HepG2 (cell line): ENCODE measurements around the gene GYS2. TPM values are rescaled to one million over a fixed set of nuclear protein-coding genes. Genes with fewer than 3 reads are reported as not detected.

Source experiments
- ATAC-seq: fragments of 200-7000 bp; cut with Tn5 transposase; 3 replicates; pipeline ENCODE4 v1.9.1; 2020; ENCODE audit warnings: mild to moderate bottlenecking, moderate library complexity
- BruUV-seq: library from RNA; stranded (reverse); fragments of 400-500 nt; replicated peaks from 2 replicates; lab custom pipeline; 2021; lab: Mats Ljungman, UMichigan
- CTCF ChIA-PET: fragments of 300-600 bp; formaldehyde crosslinking; extraction: SDS; loops from one replicate; lab custom pipeline; 2021; ENCODE audit warnings: low total read pairs, inconsistent platforms, low intra/inter-chr PET ratio; lab: Yijun Ruan, JAX
- POLR2A ChIA-PET: fragments of 350-600 bp; sonication (Branson Sonifier 250); formaldehyde crosslinking; loops from one replicate; lab custom pipeline; 2020; ENCODE audit warnings: antibody characterized with exemption, inconsistent platforms; lab: Yijun Ruan, JAX
- DNase-seq: peaks from one replicate; pipeline ENCODE4 v3.0.0-alpha.2; 2015; ENCODE audit warnings: low spot score
- FAIRE-seq: peaks from 3 replicates; lab custom pipeline; 2011; peaks lifted over from hg19 to GRCh38; lab: Jason Lieb, UNC
- H2AFZ ChIP-seq: one replicate; pipeline ENCODE4 v1.6.1; 2011; ENCODE audit warnings: low read length, inconsistent platforms
- H3K27ac ChIP-seq: fragments of 300-600 bp; 3 replicates; pipeline ENCODE4 v1.8.0; 2011; ENCODE audit warnings: mixed run types, mild to moderate bottlenecking, mixed read lengths, low read length, inconsistent platforms; ENCODE audit not compliant: insufficient read depth; ENCODE audit errors: extremely low read length
- H3K27me3 ChIP-seq, 2 experiments: fragments of 200-600 bp in 1 of 2; 2 replicates in 1 of 2; 3 replicates in 1 of 2; pipeline versions ENCODE4 v1.6.0 to v1.8.0; 2011; ENCODE audit warnings: low read length in 2 of 2, mild to moderate bottlenecking in 2 of 2, moderate library complexity in 2 of 2, inconsistent platforms in 1 of 2; ENCODE audit not compliant: insufficient read depth in 2 of 2, control insufficient read depth in 1 of 2
- H3K36me3 ChIP-seq, 2 experiments: fragments of 200-600 bp in 1 of 2; replicated peaks in 1 of 2; 2 replicates in 1 of 2; 3 replicates in 1 of 2; pipeline versions ENCODE4 v1.5.1 to v1.8.0; 2011; ENCODE audit warnings: low read length in 2 of 2, inconsistent platforms in 1 of 2; ENCODE audit not compliant: insufficient read depth in 2 of 2, control insufficient read depth in 1 of 2
- H3K4me1 ChIP-seq: 2 replicates; pipeline ENCODE4 v1.5.1; 2012; ENCODE audit warnings: low read length, inconsistent platforms; ENCODE audit not compliant: insufficient read depth
- H3K4me2 ChIP-seq: 2 replicates; pipeline ENCODE4 v1.6.0; 2011; ENCODE audit warnings: low read depth, low read length, inconsistent platforms
- H3K4me3 ChIP-seq, 3 experiments: fragments of 200-600 bp in 1 of 3; sonication (generic), shearing (Covaris generic) in 1 of 3; replicated peaks in 1 of 3; 2 replicates each; pipeline ENCODE4 v1.5.1; 2011 to 2016; ENCODE audit warnings: low read length in 3 of 3, inconsistent platforms in 2 of 3, low read depth in 2 of 3, mild to moderate bottlenecking in 2 of 3, control low read depth in 1 of 3, mixed read lengths in 1 of 3; ENCODE audit not compliant: insufficient read depth in 1 of 3
- H3K79me2 ChIP-seq: one replicate; pipeline ENCODE4 v1.6.1; 2011; ENCODE audit warnings: low read length, inconsistent platforms; ENCODE audit not compliant: insufficient read depth
- H3K9ac ChIP-seq: 2 replicates; pipeline ENCODE4 v1.6.0; 2011; ENCODE audit warnings: mild to moderate bottlenecking, low read depth, low read length, inconsistent platforms; ENCODE audit not compliant: insufficient read depth
- H3K9me3 ChIP-seq: 2 replicates; pipeline ENCODE4 v1.5.1; 2012; ENCODE audit warnings: mild to moderate bottlenecking, low read length
- H4K20me1 ChIP-seq: 2 replicates; pipeline ENCODE4 v1.6.0; 2011; ENCODE audit warnings: inconsistent platforms, mild to moderate bottlenecking, low read length, moderate library complexity; ENCODE audit not compliant: insufficient read depth
- BRD4 ChIP-seq: sonication (generic); formaldehyde crosslinking; IDR thresholded peaks from 2 replicates; pipeline ENCODE4 v1.4.0; 2020; ENCODE audit warnings: missing genetic modification reagents
- FOXJ3 ChIP-seq: sonication (generic); formaldehyde crosslinking; IDR thresholded peaks from 2 replicates; pipeline ENCODE4 v1.4.0; 2020; ENCODE audit warnings: missing genetic modification reagents, mild to moderate bottlenecking, borderline replicate concordance
- FOXK1 ChIP-seq: sonication (generic); formaldehyde crosslinking; IDR thresholded peaks from 2 replicates; pipeline ENCODE4 v1.4.0; 2020; ENCODE audit warnings: low read depth, missing genetic modification reagents, borderline replicate concordance
- KLF6 ChIP-seq: IDR thresholded peaks from 2 replicates; pipeline ENCODE4 v1.8.0; 2016; ENCODE audit warnings: missing biosample characterization, missing genetic modification reagents
- MTF1 ChIP-seq: sonication (generic); formaldehyde crosslinking; IDR thresholded peaks from 2 replicates; pipeline ENCODE4 v1.5.0; 2020; ENCODE audit warnings: missing genetic modification reagents
- PTBP1 ChIP-seq: fragments of 200-400 bp; formaldehyde crosslinking; IDR thresholded peaks from 2 replicates; pipeline ENCODE4 v1.6.1; 2018; ENCODE audit warnings: low read length, low read depth; ENCODE audit not compliant: poor library complexity, severe bottlenecking
- ZNF30 ChIP-seq: sonication (generic); formaldehyde crosslinking; IDR thresholded peaks from 2 replicates; pipeline ENCODE4 v1.5.0; 2020; ENCODE audit warnings: mild to moderate bottlenecking, missing genetic modification reagents
- ZNF331 ChIP-seq: sonication (generic); formaldehyde crosslinking; IDR thresholded peaks from 2 replicates; pipeline ENCODE4 v1.4.0; 2020; ENCODE audit warnings: missing genetic modification reagents
- ZNF616 ChIP-seq: sonication (generic); formaldehyde crosslinking; IDR thresholded peaks from 2 replicates; pipeline ENCODE4 v1.5.0; 2020; ENCODE audit warnings: low read depth, mild to moderate bottlenecking, missing genetic modification reagents
- ZNF776 ChIP-seq: sonication (generic); formaldehyde crosslinking; IDR thresholded peaks from 2 replicates; pipeline ENCODE4 v1.4.0; 2020; ENCODE audit warnings: mild to moderate bottlenecking, missing genetic modification reagents
- WGBS: methylation state at CpG from one replicate; pipeline ENCODE4 v1.1.6; 2017; ENCODE audit warnings: low lambda C conversion rate; 5-methylcytosine and 5-hydroxymethylcytosine counted together
- in situ Hi-C: cut with HindIII; loops from 2 replicates; pipeline ENCODE4 v1.10.0; 2017; ENCODE audit warnings: low pct_unique_long_range_greater_than_20kb; ENCODE audit not compliant: extremely low pct_ligation_motif_present
- intact Hi-C: fragments of 100-400 bp; cut with micrococcal nuclease; formaldehyde crosslinking; loops from one replicate; pipeline ENCODE4 v1.10.0; 2022; ENCODE audit not compliant: unreplicated experiment
- polyA plus RNA-seq, 8 experiments: library from polyadenylated mRNA; depleted of rRNA in 3 of 8; stranded (reverse) in 7 of 8; unstranded in 1 of 8; fragments of >200 nt; fragmentation: Illumina TruSeq in 4 of 8; extraction: Trizol in 4 of 8; gene quantifications; 2 replicates each; pipeline versions ENCODE4 v1.2.1 to v1.2.3, GENCODE V29; 2011 to 2016; ENCODE audit warnings: low read depth in 4 of 8, missing spikeins in 1 of 8, mixed read lengths in 1 of 8; ENCODE audit not compliant: insufficient read depth in 1 of 8
- total RNA-seq, 5 experiments: library from RNA; depleted of rRNA; stranded (reverse); fragments of >200 nt; fragmentation: Illumina TruSeq; extraction: Trizol; gene quantifications; 2 replicates each; pipeline ENCODE4 v1.2.3, GENCODE V29; 2016; ENCODE audit warnings: low read depth in 1 of 5
- TF ChIP-seq, protein P1 (sequence below): sonication (generic); formaldehyde crosslinking; IDR thresholded peaks from 2 replicates; pipeline ENCODE4 v1.4.0; 2020; ENCODE audit warnings: missing genetic modification reagents
- TF ChIP-seq, protein P2 (sequence below): sonication (generic); formaldehyde crosslinking; IDR thresholded peaks from 2 replicates; pipeline ENCODE4 v1.4.0; 2020; ENCODE audit warnings: mild to moderate bottlenecking, missing genetic modification reagents

GYS2 gene
- total and polyA plus RNA-seq, 2 of the 13 experiments (the other 11 are each of a cell fraction or from before 2014, with no cell fraction given), result not detected

DNA sequence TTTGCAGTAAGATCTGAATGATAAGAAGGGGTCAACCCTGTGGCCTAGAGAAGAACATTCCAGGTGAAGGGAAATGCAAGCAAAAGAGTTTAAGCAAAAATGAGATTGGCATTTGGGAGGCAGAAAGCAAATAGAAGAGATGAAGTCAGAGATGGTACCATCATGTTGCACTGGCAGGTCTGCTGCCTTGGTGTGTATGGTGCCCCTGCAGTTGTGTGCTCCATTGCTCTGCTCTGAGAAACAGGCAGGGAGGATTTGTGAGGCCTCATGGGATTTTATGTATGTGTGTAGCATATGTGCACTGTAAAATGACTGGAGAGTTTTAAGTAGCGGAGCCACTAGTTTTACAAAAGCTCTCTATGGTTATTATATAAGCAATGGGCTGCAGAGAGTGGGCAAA is 46.4 kb upstream of the GYS2 start:
- no peak for DNase-seq

GRCh38 chr12:21649034-21649433 is 44.4 kb upstream of the GYS2 start:
- no peak overlapping the region for H3K9ac ChIP-seq
- DNase-seq, result no peak
- no peaks in the 10 kb centered on the region for H3K36me3 ChIP-seq
- H3K27me3 ChIP-seq, result no peaks in the 10 kb centered on the region
- H3K4me1 ChIP-seq, result no peaks in the 10 kb centered on the region
- no TSS peak for BruUV-seq
- POLR2A ChIA-PET, result no interaction called here
- intact Hi-C loops (no loop called here), in situ Hi-C loops (no loop called here)
- no peak overlapping the region for H3K4me3 ChIP-seq
- no peak for ATAC-seq
- no peak overlapping the region for H3K4me2 ChIP-seq
- FAIRE-seq, result no peak
- H2AFZ ChIP-seq, result no peak overlapping the region
- CTCF ChIA-PET, result no interaction called here
- H3K79me2 ChIP-seq, result no peaks in the 10 kb centered on the region
- no peak overlapping the region for H3K27ac ChIP-seq
- no peaks in the 10 kb centered on the region for H3K9me3 ChIP-seq
- no peaks in the 10 kb centered on the region for H4K20me1 ChIP-seq
- WGBS, result 36% methylated on average over 3 of the region's 3 CpGs
- TF ChIP-seq PTBP1, result no peak
- no peak for TF ChIP-seq FOXJ3
- no peak for TF ChIP-seq MTF1 (CRISPR knock-in tag)
- TF ChIP-seq ZNF776 (CRISPR knock-in tag), result no peak
- TF ChIP-seq, protein P1, sequence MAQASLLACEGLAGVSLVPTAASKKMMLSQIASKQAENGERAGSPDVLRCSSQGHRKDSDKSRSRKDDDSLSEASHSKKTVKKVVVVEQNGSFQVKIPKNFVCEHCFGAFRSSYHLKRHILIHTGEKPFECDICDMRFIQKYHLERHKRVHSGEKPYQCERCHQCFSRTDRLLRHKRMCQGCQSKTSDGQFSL, result no peak
- no peak for TF ChIP-seq ZNF30
- TF ChIP-seq KLF6 (CRISPR knock-in tag), result no peak
- TF ChIP-seq BRD4 (CRISPR knock-in tag), result no peak
- TF ChIP-seq, protein P2, sequence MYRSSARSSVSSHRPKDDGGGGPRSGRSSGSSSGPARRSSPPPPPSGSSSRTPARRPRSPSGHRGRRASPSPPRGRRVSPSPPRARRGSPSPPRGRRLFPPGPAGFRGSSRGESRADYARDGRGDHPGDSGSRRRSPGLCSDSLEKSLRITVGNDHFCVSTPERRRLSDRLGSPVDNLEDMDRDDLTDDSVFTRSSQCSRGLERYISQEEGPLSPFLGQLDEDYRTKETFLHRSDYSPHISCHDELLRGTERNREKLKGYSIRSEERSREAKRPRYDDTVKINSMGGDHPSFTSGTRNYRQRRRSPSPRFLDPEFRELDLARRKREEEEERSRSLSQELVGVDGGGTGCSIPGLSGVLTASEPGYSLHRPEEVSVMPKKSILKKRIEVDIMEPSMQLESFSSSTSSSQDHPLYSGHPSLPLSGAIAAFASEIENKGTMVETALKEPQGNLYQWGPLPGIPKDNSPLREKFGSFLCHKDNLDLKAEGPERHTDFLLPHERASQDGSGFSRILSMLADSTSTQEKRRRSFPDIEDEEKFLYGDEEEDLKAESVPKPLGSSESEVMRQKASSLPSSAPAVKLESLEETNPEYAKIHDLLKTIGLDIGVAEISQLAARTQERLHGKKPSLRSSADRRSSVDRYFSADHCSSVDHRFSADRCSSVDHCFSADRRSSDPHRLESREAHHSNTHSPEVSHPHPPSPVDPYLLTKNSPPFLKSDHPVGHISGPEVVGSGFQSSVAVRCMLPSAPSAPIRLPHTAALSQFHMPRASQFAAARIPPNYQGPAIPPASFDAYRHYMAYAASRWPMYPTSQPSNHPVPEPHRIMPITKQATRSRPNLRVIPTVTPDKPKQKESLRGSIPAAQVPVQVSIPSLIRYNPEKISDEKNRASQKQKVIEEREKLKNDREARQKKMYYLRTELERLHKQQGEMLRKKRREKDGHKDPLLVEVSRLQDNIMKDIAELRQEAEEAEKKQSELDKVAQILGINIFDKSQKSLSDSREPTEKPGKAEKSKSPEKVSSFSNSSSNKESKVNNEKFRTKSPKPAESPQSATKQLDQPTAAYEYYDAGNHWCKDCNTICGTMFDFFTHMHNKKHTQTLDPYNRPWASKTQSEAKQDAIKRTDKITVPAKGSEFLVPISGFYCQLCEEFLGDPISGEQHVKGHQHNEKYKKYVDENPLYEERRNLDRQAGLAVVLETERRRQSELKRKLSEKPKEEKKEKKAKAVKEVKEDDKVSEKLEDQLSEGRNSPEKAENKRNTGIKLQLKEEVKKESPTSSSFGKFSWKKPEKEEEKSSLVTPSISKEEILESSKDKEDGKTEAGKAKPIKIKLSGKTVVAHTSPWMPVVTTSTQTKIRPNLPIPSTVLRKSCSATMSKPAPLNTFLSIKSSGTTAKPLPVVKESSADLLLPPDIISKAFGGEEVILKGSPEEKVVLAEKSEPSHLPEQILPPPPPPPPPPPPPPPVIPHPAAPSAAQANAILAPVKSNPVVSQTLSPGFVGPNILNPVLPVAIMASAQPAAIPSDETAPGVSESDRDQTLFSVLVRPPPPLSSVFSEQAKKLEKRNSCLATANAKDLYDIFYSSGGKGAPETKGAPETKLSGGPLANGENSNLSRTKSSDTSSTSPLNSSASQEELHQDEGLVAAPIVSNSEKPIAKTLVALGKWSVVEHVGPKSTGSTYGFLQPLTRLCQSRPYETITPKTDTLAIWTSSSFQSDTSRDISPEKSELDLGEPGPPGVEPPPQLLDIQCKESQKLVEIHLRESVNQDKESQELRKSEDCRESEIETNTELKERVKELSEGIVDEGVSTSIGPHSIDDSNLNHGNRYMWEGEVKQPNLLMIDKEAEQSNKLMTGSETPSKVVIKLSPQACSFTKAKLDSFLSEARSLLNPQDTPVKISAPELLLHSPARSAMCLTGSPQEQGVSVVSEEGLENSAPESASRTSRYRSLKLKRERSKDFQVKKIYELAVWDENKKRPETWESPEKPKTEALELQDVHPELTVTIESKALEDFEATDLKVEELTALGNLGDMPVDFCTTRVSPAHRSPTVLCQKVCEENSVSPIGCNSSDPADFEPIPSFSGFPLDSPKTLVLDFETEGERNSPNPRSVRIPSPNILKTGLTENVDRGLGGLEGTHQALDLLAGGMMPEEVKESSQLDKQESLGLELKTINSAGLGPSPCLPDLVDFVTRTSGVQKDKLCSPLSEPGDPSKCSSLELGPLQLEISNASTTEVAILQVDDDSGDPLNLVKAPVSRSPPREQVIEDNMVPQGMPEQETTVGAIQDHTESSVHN (CRISPR knock-in tag), result no peak
- no peak for TF ChIP-seq ZNF616 (CRISPR knock-in tag)
- no peak for TF ChIP-seq ZNF331 (CRISPR knock-in tag)

More for the DNA sequence above, 46.4 kb upstream of the GYS2 start:
- Histone ChIP-seq H3K4me3 (no peak overlapping the region), H3K9me3 (no peaks in the 10 kb centered on the region), H3K27me3 (no peaks in the 10 kb centered on the region), H3K79me2 (no peaks in the 10 kb centered on the region), H4K20me1 (no peaks in the 10 kb centered on the region), H2AFZ (no peak overlapping the region), H3K27ac (no peak overlapping the region), H3K9ac (no peak overlapping the region), H3K4me1 (no peaks in the 10 kb centered on the region), H3K4me2 (no peak overlapping the region), H3K36me3 (no peaks in the 10 kb centered on the region)
- WGBS, result 91% methylated on average over 1 of the region's 1 CpG
- ChIA-PET CTCF (no interaction called here), POLR2A (no interaction called here)
- no peak for TF ChIP-seq FOXK1 (CRISPR knock-in tag)
- intact Hi-C loops (loop anchor here (10.0 kb wide), 1 partner anchor 146 kb away; the partner anchor contains the start of genes GOLT1B and RECQL), in situ Hi-C loops (no loop called here)
- no peak for FAIRE-seq
- no TSS peak for BruUV-seq
- ATAC-seq, result no peak
